ENCODE measurements around the gene TPST1.

Gene TPST1

DNA sequence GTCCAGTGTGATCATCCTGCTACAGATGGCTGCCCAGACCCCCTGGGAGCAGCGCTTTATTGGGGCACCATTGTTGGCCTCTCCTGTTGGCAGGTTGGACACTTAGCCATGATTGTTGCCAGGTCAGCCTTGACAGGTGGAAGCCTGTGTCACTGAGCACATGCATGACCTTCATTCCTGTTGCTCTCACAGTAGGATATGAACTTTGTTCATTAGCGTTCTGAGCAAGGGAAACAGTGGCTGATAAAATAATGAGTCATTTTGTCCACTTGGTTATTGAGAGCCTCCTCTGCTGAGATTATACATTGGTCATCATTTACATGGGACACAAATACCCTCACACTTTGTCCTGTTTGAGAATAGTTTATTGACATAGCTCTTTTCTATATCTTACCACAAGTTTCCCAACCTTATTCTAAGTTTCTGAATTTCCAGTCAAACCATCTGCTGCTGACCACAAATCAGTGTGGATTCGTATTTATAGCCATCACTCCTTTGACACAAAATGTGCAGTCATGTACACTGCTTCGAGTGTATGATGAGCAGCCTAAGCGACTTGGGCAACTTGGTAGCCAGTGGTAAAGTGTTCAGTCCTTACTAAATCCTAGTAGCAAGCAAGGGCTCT, 102.6 kb downstream of the TPST1 start:
- TF ChIP-seq, protein P1, sequence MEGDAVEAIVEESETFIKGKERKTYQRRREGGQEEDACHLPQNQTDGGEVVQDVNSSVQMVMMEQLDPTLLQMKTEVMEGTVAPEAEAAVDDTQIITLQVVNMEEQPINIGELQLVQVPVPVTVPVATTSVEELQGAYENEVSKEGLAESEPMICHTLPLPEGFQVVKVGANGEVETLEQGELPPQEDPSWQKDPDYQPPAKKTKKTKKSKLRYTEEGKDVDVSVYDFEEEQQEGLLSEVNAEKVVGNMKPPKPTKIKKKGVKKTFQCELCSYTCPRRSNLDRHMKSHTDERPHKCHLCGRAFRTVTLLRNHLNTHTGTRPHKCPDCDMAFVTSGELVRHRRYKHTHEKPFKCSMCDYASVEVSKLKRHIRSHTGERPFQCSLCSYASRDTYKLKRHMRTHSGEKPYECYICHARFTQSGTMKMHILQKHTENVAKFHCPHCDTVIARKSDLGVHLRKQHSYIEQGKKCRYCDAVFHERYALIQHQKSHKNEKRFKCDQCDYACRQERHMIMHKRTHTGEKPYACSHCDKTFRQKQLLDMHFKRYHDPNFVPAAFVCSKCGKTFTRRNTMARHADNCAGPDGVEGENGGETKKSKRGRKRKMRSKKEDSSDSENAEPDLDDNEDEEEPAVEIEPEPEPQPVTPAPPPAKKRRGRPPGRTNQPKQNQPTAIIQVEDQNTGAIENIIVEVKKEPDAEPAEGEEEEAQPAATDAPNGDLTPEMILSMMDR (IDR thresholded peaks at IDR 0.05; ENCODE audit: low read depth, low read length), result no peak
- DNase-seq (ENCODE audit: low read depth in 2 of 2), result peak; percentile 56 to 65
- no peak overlapping the region for H3K4me3 ChIP-seq (replicated peaks in 1 of 2; ENCODE audit: low read depth in 2 of 2, low read length in 2 of 2)

DNA sequence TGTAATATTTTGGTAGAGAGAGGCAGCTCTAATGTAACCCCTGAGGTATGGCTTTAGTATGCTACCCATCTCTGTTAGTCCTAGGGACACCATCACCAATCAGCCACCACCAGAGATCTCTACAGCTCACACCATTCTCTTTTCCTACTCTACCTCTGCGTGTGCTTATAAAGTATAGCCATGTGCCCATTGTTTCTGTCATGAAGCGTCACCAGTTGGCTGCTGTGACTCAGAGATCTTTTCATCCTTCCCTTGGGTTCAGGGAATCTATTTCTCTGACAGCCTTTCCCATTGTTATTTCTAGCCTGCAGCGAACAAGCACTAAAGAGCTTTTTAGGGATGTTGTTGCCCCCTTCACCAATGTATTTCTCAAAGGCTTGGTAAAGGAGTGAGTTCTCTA, 103.3 kb downstream of the TPST1 start:
- TF ChIP-seq, protein P1 (IDR thresholded peaks at IDR 0.05; ENCODE audit: low read depth, low read length), result no peak
- H3K4me3 ChIP-seq (replicated peaks in 1 of 2; ENCODE audit: low read depth in 2 of 2, low read length in 2 of 2), result no peak overlapping the region
- DNase-seq (ENCODE audit: low read depth in 2 of 2), result peak in 1 of 2 donors; percentile 68

DNA sequence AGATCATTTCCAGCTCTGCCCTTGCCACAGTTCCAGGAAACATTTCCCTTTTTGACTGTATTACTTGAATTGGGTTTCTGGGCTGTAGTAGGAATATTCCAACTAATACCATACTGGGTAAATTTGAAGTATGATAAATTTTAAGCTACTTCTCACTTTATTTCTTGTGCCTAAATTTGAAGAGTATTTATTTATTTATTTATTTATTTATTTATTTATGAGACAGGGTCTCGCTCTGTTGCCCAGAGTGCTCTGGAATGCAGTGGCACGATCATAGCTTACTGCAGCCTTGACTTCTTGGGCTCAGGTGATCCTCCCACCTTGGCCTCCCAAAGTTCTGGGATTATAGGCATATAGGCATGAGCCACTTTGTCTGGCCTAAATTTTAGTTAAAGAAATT, 105.5 kb downstream of the TPST1 start:
- TF ChIP-seq, protein P1 (IDR thresholded peaks at IDR 0.05; ENCODE audit: low read depth, low read length), result no peak
- H3K4me3 ChIP-seq (replicated peaks in 1 of 2; ENCODE audit: low read depth in 2 of 2, low read length in 2 of 2), result no peak overlapping the region
- no peak for DNase-seq (ENCODE audit: low read depth in 2 of 2)

DNA sequence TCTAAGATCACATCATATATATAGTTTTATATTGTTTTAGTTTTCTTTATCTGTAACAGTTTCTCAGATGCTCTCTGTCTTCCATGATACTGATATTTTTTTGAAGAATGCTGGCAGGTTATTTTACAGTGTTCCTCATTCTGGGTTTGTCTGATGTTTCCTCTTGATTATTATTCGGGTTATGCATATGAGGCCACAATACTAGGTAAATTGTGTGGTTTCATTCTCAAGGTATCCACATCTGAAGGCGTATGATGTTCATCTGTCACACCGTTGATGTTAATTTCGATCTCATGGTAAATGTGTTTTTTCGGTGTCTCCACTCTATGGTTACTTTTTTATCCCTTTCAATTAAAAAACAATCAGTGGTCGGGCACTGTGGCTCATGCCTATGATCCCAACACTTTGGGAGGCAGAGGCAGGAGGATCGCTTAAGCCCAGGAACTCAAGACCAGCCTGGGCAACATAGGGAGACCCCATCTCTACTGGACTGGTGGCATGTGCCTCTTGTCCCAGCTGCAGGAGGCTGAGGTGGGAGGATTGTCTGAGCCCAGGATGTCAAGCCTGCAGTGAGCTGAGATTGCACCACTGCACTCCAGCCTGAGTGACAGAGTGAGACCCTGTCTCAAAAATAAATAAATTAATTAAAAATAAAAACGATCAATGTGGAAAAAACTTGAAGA, 108.9 kb downstream of the TPST1 start:
- H3K4me3 ChIP-seq (replicated peaks in 1 of 2; ENCODE audit: low read depth in 2 of 2, low read length in 2 of 2), result no peak overlapping the region
- TF ChIP-seq, protein P1 (IDR thresholded peaks at IDR 0.05; ENCODE audit: low read depth, low read length), result no peak
- no peak for DNase-seq (ENCODE audit: low read depth in 2 of 2)

DNA sequence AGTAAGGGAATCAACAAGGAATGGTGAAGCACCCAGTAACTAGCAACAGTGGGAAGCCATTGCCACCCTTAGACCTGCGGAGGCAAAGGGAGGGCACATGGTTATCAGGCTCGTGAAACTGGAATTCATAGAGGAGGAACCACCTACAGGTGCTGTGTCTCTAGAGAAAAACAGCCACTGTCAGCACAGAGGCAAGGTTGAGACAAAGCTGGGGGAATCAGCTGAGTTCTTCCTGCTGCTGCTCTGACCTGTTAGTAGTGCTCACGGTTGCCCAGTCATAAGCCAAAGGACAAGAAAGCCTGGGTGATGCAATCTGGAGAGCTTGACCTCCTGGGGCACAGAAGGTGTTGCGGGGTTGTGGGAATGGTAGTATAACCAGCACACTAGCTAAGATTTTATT, 110.1 kb downstream of the TPST1 start:
- TF ChIP-seq, protein P1 (IDR thresholded peaks at IDR 0.05; ENCODE audit: low read depth, low read length), result no peak
- DNase-seq (ENCODE audit: low read depth in 2 of 2), result no peak
- H3K4me3 ChIP-seq (replicated peaks in 1 of 2; ENCODE audit: low read depth in 2 of 2, low read length in 2 of 2), result no peak overlapping the region

DNA sequence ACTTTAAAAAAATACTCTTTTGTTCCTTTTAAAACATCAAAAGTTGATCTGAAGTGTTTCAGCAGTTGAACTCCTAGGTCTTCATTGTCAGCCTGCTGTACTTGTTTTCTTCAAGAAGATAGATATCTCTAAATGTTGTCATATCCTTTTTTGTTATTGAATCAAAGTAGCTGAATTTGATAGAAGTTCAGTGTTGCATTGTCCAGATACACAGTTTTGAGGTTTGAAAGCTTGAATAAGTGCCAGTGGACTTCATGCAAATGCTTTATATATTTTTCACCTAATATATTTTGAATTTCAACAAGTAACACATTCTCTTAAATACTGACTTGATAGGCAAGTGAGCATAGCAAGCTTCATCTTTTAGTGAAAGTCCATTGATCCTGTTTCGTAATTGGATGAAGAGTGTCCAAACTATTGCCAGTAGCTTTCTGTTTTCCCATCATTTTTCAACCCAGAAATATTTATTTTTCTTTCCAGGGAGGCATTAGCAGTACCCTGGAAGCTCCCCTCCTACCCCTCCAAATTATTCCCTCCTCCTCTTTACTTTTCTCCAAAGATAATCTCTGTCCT, 114.4 kb downstream of the TPST1 start:
- TF ChIP-seq, protein P1 (IDR thresholded peaks at IDR 0.05; ENCODE audit: low read depth, low read length), result no peak
- H3K4me3 ChIP-seq (replicated peaks in 1 of 2; ENCODE audit: low read depth in 2 of 2, low read length in 2 of 2), result no peak overlapping the region
- peak in 1 of 2 donors; percentile 34 for DNase-seq (ENCODE audit: low read depth in 2 of 2)
